Heart left ventricle (tissue), 16 donors: ENCODE data around the gene NUDT1. TPM values are rescaled to one million over a fixed set of nuclear protein-coding genes. Genes with fewer than 3 reads are reported as not detected.
A peak's percentile ranks its signal among the peaks of the same experiment; 100 is the strongest.

Source experiments
- ATAC-seq, 4 donors: fragments of 200-7000 bp; cut with Tn5 transposase; one replicate each; pipeline ENCODE4 v1.9.1; 2020 to 2022; ENCODE audit warnings: moderate library complexity in 4 of 4, mild to moderate bottlenecking in 3 of 4, moderate number of reproducible peaks in 1 of 4
- DNase-seq, 5 donors: peaks; one replicate each; pipeline ENCODE4 v3.0.0-alpha.2; 2020
- H3K27ac ChIP-seq, 12 donors: fragments of 200-600 bp; sonication (generic) in 4 of 12; one replicate each; pipeline versions ENCODE4 v1.5.0 to v1.8.0; 2016 to 2022; ENCODE audit warnings: mild to moderate bottlenecking in 2 of 12
- H3K27me3 ChIP-seq, 9 donors: fragments of 200-600 bp; sonication (generic) in 2 of 9; one replicate each; pipeline versions ENCODE4 v1.5.1 to v1.8.0; 2016 to 2022; ENCODE audit warnings: mild to moderate bottlenecking in 3 of 9
- H3K36me3 ChIP-seq, 9 donors: fragments of 200-600 bp; sonication (generic) in 2 of 9; one replicate each; pipeline versions ENCODE4 v1.5.0 to v1.8.0; 2018 to 2022; ENCODE audit warnings: mild to moderate bottlenecking in 2 of 9
- H3K4me1 ChIP-seq, 12 donors: fragments of 200-600 bp; sonication (generic) in 4 of 12; one replicate each; pipeline versions ENCODE4 v1.5.0 to v1.8.0; 2016 to 2022; ENCODE audit warnings: mild to moderate bottlenecking in 3 of 12
- H3K4me3 ChIP-seq, 12 donors: fragments of 200-600 bp; sonication (generic) in 4 of 12; one replicate each; pipeline versions ENCODE4 v1.5.0 to v1.8.0; 2017 to 2022; ENCODE audit warnings: mild to moderate bottlenecking in 9 of 12, moderate library complexity in 4 of 12
- H3K9me3 ChIP-seq, 12 donors: fragments of 200-600 bp; sonication (generic) in 4 of 12; one replicate each; pipeline versions ENCODE4 v1.5.0 to v1.8.0; 2016 to 2022; ENCODE audit warnings: mild to moderate bottlenecking in 1 of 12
- CTCF ChIP-seq, 12 donors: fragments of 200-600 bp; sonication (generic) in 4 of 12; IDR thresholded peaks; one replicate each; pipeline versions ENCODE4 v1.5.0 to v1.8.0; 2018 to 2022; ENCODE audit warnings: antibody characterized with exemption in 12 of 12, mild to moderate bottlenecking in 5 of 12
- POLR2A ChIP-seq, 2 donors: fragments of 450-650 bp; IDR thresholded peaks; one replicate each; pipeline ENCODE4 v1.6.1; 2017; ENCODE audit warnings: antibody characterized with exemption in 2 of 2, mild to moderate bottlenecking in 2 of 2, moderate library complexity in 2 of 2
- WGBS, 4 donors: extraction: QIAGEN DNeasy Blood & Tissue Kit in 2 of 4; methylation state at CpG; one replicate each; pipeline versions ENCODE4 v1.1.5 to v1.1.7; 2013 to 2018; 5-methylcytosine and 5-hydroxymethylcytosine counted together
- intact Hi-C, 10 donors: fragments of 100-400 bp; cut with DNase I; formaldehyde crosslinking; loops; one replicate each; pipeline versions ENCODE4 v1.11.1 to v1.14.2; 2022
- polyA plus RNA-seq, 2 donors: library from polyadenylated mRNA; stranded (reverse); fragments of 200-250 nt; gene quantifications; one replicate each; pipeline ENCODE4 v1.2.3, GENCODE V29; 2013
- total RNA-seq, 9 donors: library from RNA; depleted of rRNA in 2 of 9; stranded (reverse); fragments of >200 nt in 2 of 9; fragmentation: NEBNext Ultra II Directional in 3 of 9; extraction: Animal tissue kit (Norgen Biotek cat#: 25700) in 3 of 9; gene quantifications; one replicate each; pipeline versions ENCODE4 v1.1.0 to v1.2.4, GENCODE V29; 2016 to 2023
- donor health status: ischemic (EF 13 %, LVEDD 7.1; RV severe dilation, severe dysfunction).
- donor health status: healthy with polysubstance abuse.
- donor health status: DM: no; HTN: yes; CAD: no.
- donor health status: DM: no; HTN: no; CAD: no.
- donor health status: ischemic (EF 25% LVEDD 6.9; RV normal size, moderate dysfunction).
- donor health status: ischemic (EF 25% LVEDD 5.7; RV mildly dilated, moderate dysfunction).
- donor health status: healthy.
- donor health status: DM: yes; HTN: yes; CAD: no.
- donor health status: ischemic (EF 35%, LVEDD 5.7; RV mildly dilated, moderate dysfunction).
- donor health status: nonischemic (EF 11% LVEDD 7.7; RV severe dilation, severe dysfunction).
- donor health status: DM: yes; HTN: yes; CAD: no.
- donor health status: PGD.
- donor health status: ischemic (EF 29% LVEDD 5.4; RV normal size, mild dysfunction).
- donor health status: nonischemic (EF 23%, LVEDD 6.1; RV moderate dilation, normal function).

NUDT1 gene
- total and polyA plus RNA-seq, 11 donors, result 9.8 to 23.7 (median 16.1) TPM

- DNase-seq, result peak in 3 of 5 donors; percentile 39 to 78 (median 67)
These were observed 4.1 kb downstream of the NUDT1 start for GRCh38 chr7:2245883-2246675.

GRCh38 chr7:2247141-2247995 is 5.3 kb downstream of the NUDT1 start:
- 61 to 68% (median 67%) methylated on average over 31 to 36 of the region's 36 CpGs for WGBS, 4 donors

More at GRCh38 chr7:2245883-2246675, 4.1 kb downstream of the NUDT1 start:
- Histone ChIP-seq H3K4me3 (no peak overlapping the region), H3K9me3 (no peaks in the 10 kb centered on the region), H3K36me3 (no peaks in the 10 kb centered on the region), H3K27me3 (no peaks in the 10 kb centered on the region), H3K4me1 (peaks cover 0 to 56% (median 14%) of the 10 kb centered on the region in 12 donors), H3K27ac (no peak overlapping the region)
- no peak for ATAC-seq
- WGBS, 4 donors, result 61 to 76% (median 70%) methylated on average over 22 of the region's 22 CpGs
- intact Hi-C loops, result loop anchor here in 9 of 10 donors (5.0 to 10.0 kb wide), 5 partner anchors 66 to 109 kb away; partner anchors contain the start of genes EIF3B (in 3 of the 9) and SNX8 (in 3 of the 9)
- TF ChIP-seq POLR2A (IDR thresholded peaks at IDR 0.05), result no peak
- no peak for TF ChIP-seq CTCF (IDR thresholded peaks at IDR 0.05)

GRCh38 chr7:2248984-2249694 is 7.1 kb downstream of the NUDT1 start:
- 35 to 48% (median 45%) methylated on average over 22 to 24 of the region's 24 CpGs for WGBS, 4 donors
- intact Hi-C loops, result loop anchor here in 9 of 10 donors (2.0 to 10.0 kb wide), 6 partner anchors 63 to 106 kb away; partner anchors contain the start of genes EIF3B (in 4 of the 9) and SNX8 (in 3 of the 9)
- peak overlapping the region in 2 of 12 donors; percentile 15 to 32 for H3K4me3 ChIP-seq

More at GRCh38 chr7:2247141-2247995, 5.3 kb downstream of the NUDT1 start:
- Histone ChIP-seq H3K27me3 (no peaks in the 10 kb centered on the region), H3K4me3 (peak overlapping the region in 1 of 12 donors; percentile 18), H3K36me3 (peaks cover 0 to 5% (median 0%) of the 10 kb centered on the region in 9 donors), H3K27ac (no peak overlapping the region), H3K9me3 (no peaks in the 10 kb centered on the region), H3K4me1 (peaks cover 0 to 50% (median 9%) of the 10 kb centered on the region in 12 donors)
- intact Hi-C loops, result loop anchor here in 9 of 10 donors (5.0 to 10.0 kb wide), 5 partner anchors 65 to 107 kb away; partner anchors contain the start of genes EIF3B (in 3 of the 9) and SNX8 (in 3 of the 9)
- DNase-seq, result no peak
- peak in 3 of 4 donors; percentile 25 to 50 (median 27) for ATAC-seq
- TF ChIP-seq POLR2A (IDR thresholded peaks at IDR 0.05) (no peak), CTCF (IDR thresholded peaks at IDR 0.05) (peak; percentile 45 to 70 (median 60))

More at GRCh38 chr7:2248984-2249694, 7.1 kb downstream of the NUDT1 start:
- DNase-seq (peak; percentile 70 to 82 (median 77)), ATAC-seq (peak; percentile 67 to 89 (median 82))
- H3K27ac ChIP-seq, result peak overlapping the region in 7 of 12 donors; percentile 31 to 85 (median 59)
- H3K4me1 ChIP-seq, result peaks cover 0 to 37% (median 3%) of the 10 kb centered on the region in 12 donors
- no peaks in the 10 kb centered on the region for H3K9me3 ChIP-seq
- no peaks in the 10 kb centered on the region for H3K27me3 ChIP-seq
- peaks cover 0 to 15% (median 0%) of the 10 kb centered on the region in 9 donors for H3K36me3 ChIP-seq
- TF ChIP-seq POLR2A (IDR thresholded peaks at IDR 0.05), result no peak
- TF ChIP-seq CTCF (IDR thresholded peaks at IDR 0.05), result peak in 3 of 12 donors; percentile 26 to 34 (median 33)
